SW 1271 (cell line): Measurements from ENCODE around the gene KIAA0753.

Source experiments
- DNase-seq, 2 experiments: peaks; one replicate each; lab custom pipeline; 2025; lab: John Stamatoyannopoulos, UW

The KIAA0753 gene

DNA sequence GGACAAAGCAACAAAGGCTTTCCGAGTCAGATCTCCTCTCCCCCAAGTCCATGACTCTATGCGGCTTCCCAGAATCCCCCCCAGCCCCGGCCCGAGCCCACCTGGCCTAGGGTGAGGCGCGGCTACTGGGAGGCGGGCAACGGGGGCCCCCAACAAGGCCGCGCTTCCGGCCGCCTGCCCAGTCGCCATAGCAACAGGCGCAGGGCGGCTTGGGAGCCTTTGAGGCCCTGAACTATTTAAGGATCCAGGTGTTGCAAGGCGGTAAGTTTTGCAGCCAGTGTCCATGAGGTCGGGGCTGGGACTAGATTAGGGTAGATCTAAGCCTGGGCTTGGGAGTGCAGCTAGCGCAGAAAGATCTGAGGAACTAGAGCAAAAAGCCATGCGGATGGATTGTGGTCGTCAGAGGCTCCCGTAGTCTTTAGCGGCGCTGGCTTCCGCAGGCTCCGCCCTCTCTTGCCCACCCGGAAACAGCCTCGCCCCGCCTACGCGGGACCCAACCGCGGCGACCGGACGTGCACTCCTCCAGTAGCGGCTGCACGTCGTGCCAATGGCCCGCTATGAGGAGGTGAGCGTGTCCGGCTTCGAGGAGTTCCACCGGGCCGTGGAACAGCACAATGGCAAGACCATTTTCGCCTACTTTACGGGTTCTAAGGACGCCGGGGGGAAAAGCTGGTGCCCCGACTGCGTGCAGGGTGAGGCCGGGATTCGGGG is at the start of gene KIAA0753, which contains the start of gene TXNDC17:
TSS of gene KIAA0753 (minus strand) at position 176 of the 711 bp plus-strand sequence. CDS start 5,608 bp downstream, outside the sequence.
TSS of gene TXNDC17 (plus strand) at position 525 of the 711 bp plus-strand sequence. CDS start at position 548, 23 bp downstream.
- DNase-seq: peak; percentile 74 to 87

- no peak for DNase-seq
These were observed 48.4 kb upstream of the KIAA0753 start for GRCh38 chr17:6688944-6689343.

GRCh38 chr17:6686026-6686425 is 45.5 kb upstream of the KIAA0753 start:
- no peak for DNase-seq

DNA sequence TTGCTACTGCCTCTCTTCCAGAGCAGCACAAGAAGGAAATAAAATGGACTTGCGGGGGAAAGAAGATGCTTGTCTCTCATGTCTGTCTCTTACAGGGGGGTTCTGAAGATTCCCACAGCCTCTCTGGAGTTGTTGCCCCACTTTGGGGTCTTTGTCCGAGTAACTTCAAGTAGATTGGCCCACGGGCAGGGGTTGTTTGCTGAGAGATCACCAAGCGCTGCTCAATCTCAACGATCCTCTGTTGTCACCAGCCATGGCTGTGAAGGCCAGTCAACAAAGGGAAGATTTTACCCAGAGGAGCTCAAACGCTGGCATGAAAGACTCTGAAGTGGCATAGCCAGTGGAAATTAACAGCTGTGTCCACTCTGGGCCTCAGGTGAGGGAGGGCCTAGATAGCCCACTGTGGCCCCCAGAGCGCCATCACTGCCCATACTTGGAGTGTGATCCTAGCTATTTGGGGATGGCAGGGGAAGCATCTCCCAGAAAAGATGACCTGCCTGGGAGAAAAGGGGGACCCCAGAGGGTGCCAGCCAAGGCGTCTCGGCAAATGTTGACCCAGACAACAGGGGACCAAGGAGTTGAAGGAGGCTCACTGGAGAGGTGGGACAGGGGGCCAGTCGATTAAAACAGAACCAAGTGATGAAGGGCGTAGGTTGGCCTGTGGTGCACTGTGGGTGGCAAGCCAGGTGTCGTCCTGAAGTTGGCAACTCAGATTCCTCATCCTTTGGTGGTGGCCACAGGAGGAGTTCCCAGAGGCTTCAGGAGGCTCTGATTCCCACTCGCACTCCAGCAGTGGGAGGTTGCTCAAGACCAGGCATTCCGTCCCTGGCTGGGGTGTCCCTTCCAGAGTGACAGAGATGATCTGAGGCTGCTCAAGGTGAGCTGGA is 44.6 kb upstream of the KIAA0753 start:
- no peak for DNase-seq

- no peak for DNase-seq
These were observed 43.9 kb upstream of the KIAA0753 start for GRCh38 chr17:6684460-6684783.

DNA sequence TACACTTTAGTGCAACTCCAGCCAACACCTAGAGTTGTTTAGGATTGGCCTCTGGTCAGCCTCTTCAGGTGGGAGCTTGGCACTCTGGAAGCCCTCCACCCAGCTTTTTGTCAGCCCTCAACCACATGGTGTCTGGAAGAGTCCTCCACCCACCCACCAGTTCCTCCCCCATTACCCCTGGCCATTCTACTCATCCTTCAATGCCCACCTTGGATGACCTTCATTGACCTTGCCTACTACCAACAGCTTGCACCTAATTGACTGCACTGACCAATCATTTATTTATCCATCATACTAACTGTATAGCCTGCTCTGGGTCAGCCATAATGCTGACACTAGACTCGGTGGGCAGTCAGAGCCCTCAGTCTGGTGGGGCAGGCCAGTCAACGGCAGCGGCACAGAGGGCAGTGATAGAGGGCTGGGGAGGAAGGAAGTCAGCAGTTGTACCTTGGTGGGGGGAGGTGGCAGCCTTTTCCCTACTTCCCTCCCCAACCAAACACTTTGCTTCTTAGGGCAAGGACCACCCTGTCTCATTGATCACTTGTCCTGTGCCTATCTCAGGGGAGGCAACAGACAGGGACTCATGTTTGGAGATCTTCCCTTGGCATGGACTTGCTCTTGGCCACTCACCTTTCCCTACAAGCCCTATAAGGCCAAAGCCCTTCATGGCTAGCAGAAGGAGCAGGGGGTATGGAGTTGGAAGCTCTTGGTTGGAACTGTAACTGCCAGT is 43.4 kb upstream of the KIAA0753 start:
- DNase-seq: no peak

- no peak for DNase-seq
These were observed 42.7 kb upstream of the KIAA0753 start for GRCh38 chr17:6683081-6683684.

DNA sequence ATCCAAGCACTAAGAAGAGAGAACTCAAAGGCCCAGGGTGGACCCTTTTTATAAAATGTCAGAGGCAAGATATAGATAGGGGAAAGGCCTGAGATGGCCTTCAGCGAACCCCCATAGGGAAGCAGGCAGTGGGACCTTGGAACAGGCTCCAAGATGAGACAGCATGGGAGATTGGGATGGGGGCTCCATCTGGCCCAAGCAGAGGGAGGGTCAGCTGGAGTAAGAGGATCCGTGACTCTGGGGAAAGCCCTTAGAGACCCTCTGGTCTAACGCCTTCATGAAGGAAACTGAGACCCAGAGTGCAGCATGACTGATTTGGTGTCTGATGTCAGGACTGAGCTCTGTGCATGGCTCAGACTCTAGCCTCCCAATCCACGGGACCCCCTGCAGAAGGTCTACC is 41.8 kb upstream of the KIAA0753 start:
- DNase-seq: no peak

DNA sequence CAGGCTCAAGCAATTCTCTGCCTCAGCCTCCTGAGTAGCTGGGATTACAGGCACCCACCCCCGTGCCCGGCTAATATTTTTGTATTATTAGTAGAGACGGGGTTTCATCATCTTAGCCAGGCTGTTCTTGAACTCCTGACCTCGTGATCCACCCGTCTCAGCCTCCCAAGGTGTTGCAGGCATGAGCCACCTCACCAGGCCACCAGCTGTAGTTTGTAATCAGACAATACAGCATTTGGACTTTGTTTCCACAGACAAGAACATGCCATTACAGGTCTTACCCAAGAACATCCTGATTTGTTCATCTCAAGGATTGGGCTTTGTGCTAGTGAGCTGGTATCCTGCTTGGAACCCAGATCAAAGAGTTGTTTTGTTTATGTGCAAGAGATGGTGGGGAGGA is 41.2 kb upstream of the KIAA0753 start:
- no peak for DNase-seq

DNA sequence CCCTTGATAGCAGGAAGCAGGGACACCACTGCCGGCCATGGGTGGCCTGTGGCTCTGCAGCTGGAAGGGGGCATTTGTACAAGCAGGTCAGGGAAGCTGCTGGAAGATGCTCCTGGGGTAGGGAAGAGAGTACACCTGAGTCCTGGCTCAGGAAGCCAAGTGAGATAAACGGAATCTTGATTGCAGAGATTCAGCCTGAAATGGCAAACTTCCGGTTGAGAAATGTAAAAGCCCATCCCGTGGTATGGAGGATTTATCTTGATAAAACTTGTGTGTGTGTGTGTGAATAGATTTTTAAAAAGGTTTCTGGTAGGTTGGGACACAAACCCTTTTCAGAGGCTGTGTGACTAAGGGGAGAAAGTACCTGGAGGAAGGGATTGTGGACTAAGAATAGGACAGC is 40.7 kb upstream of the KIAA0753 start:
- no peak for DNase-seq

GRCh38 chr17:6679241-6679640 is 38.7 kb upstream of the KIAA0753 start:
- DNase-seq: no peak

DNA sequence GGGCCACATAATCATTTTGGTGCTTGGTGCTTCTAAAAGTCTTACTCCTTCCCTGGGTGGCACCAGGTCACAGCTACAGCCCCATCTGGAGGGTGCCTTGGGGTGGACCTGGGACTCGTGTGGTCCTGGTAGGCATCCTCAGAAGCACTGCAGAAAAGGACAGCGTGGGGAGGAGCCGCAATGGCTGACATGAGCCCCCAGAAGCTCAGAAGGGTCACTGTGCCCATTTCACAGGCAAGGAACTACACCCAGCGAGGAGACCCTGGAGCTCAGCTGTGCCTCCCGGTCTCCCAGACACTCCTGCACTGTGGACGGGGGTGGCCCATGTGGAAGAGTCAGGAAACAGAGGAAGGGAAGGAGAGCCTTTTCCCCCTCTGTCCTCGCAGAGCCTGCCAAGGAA is 37.4 kb upstream of the KIAA0753 start:
- no peak for DNase-seq

- no peak for DNase-seq
These were observed 36.8 kb upstream of the KIAA0753 start for GRCh38 chr17:6677158-6677831.

- no peak for DNase-seq
These were observed 36.3 kb upstream of the KIAA0753 start for GRCh38 chr17:6676802-6677157.

DNA sequence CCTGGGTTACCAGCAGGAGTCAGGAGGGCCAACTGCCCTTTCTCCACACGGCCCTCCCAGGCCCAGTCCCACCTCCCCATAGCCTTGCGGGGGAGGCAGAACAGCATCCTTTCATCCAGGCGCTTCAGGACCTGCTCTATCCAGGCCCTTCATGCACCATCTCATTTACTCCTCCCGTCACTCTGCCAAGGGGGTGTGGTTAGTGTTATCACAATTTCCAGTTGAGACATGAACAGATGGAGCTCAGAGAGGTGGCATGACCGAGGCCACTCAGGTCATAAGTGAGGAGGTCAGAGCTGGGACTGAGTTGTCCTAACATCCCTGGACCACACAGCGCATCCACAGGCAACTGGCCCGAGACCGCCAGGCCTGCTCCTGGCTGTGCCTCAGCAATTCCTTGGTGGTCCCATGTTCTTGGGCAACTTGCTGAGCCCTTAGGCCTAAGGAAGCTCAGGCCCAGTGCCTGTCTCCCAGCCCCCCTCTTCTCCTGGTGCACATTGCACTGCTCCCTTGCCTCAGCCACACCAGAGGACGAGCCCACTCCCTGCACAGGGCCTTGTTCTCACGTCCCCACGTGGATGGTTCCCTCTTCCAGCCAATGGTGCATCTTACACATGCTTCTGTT is 34.8 kb upstream of the KIAA0753 start:
- DNase-seq: no peak

GRCh38 chr17:6674586-6674985 is 34.1 kb upstream of the KIAA0753 start:
- DNase-seq: no peak

DNA sequence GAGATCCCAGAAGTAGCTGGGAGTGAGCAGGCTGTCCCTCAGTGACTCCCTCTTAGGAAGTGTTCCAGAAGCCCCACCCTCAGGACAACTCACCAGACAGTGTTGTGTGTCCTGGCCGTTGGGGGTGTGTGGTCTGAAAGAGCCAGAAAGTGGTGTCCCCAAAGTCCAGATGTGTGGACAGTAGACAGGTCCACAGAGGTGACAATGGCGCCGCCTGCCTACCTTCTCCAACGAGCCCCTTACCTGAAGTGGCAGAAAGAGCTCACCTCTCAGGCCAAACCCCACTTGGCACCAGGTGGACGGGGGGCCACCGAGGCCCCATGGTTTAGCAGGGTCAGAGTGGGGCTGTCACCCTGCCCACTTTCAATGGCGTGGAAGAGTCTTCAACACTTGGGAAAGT is 30.9 kb upstream of the KIAA0753 start:
- no peak for DNase-seq

GRCh38 chr17:6670999-6671398 is 30.5 kb upstream of the KIAA0753 start:
- DNase-seq: no peak

GRCh38 chr17:6670571-6670970 is 30.1 kb upstream of the KIAA0753 start:
- no peak for DNase-seq

DNA sequence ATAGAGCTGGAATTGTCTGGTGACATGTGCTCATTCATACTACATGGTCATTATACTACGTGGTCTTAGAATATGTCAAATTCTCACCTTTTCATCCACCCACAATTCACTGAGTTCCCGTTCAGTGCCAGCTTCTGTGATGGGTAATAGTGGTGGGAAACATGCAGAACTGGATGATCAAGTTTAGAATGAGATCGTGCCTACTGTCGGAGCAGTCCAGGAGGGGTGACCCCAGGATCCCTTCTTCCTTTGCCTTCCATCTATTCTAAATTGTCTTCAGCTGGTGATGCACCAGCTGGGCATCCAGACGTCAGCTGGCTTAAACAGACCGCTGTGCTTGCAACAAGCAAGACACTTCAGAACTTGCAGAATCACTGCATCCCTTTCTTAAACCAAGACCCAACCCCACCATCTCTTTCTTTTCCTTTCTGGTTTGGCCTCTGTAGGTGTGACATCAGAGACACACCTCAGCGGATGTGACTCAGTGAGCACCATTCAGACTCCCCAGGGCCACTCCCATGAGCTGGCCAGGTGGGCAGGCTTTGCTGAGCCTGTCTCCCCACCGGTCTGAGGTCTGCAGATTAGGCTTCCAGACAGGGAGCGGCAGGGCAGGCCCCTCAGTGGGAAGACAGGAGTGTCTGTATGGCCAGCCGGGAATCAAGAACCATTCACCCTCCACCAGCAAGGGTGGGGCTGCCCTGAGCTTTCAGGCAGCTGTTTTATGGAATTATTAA is 29.1 kb upstream of the KIAA0753 start:
- no peak for DNase-seq
